Suppressor macrophage (primary cell): Measurements from ENCODE around the gene ARL15.
"Not testable (repeated sequence)": the region's sequence is repeated elsewhere in the genome, so short reads cannot be mapped to it uniquely, and the experiment has no call there.

ENCODE experiments used
- DNase-seq, 4 experiments: peaks; one replicate each; pipeline ENCODE4 v3.0.0-alpha.2; 2020 to 2022

ARL15 gene

GRCh38 chr5:54088081-54088480 lies 222.3 kb downstream of the ARL15 start:
- no peak for DNase-seq

DNA sequence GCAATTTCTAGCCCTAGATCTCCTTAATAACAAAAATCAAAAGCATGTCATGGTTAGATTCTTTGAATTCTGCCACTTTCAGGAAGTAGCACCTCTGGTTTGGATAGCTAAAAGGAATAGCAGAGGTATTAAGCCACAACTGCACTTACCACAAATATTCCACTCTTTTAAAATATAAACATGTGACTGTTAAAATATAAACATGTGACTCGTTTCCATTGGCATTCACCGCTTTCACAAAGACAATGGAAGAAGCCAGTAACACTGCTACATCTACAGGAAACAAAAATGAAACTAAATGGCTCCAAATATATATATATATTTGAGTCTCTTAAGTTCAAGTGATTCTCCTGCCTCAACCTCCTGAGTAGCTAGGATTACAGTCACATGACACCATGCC lies 222.9 kb downstream of the ARL15 start:
- no peak for DNase-seq

- no peak for DNase-seq
Observed at GRCh38 chr5:54086191-54086590, 224.2 kb downstream of the ARL15 start.

DNA sequence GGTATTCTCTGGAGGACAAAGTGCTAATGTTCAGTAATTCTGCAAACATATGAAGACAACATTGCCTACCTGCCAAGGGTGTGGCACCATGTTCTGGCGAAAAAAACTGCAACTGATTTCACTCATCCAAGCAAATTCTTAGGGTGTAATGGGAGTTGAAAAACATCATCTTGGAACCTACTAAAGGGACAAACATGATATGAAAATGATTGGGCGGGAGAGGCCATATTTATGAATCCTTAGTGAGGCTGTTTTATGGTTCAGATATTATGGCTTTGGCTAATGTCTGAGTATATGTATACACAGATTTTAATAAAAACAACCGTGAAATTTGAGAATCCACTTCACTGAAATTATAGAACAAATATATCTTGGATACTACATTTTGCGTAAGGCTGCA lies 225.7 kb downstream of the ARL15 start:
- DNase-seq: no peak

GRCh38 chr5:54083851-54084250 lies 226.5 kb downstream of the ARL15 start:
- no peak for DNase-seq

DNA sequence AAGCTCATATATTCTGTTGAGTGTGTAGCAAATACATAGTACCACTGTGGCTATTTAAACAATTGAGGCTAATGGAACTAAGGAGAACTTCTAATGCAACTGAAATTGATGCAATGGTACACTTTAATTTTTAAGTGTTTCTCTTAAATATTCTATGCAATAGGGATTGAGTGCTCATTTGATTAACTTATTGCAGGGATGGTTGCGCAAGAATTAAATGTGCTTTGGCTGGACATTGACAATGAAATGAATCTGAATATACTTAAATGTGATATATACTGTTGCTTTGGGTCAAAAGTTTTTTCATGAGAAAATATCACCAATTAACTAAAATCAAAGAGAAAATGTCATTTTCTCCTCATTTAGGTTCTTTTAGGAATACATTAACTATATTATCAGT lies 227.1 kb downstream of the ARL15 start:
- DNase-seq: no peak

- no peak for DNase-seq
Observed at GRCh38 chr5:54081415-54081814, 229.0 kb downstream of the ARL15 start.

- DNase-seq: peak; percentile 28 to 78 (median 59)
Observed at GRCh38 chr5:54080831-54081230, 229.5 kb downstream of the ARL15 start.

DNA sequence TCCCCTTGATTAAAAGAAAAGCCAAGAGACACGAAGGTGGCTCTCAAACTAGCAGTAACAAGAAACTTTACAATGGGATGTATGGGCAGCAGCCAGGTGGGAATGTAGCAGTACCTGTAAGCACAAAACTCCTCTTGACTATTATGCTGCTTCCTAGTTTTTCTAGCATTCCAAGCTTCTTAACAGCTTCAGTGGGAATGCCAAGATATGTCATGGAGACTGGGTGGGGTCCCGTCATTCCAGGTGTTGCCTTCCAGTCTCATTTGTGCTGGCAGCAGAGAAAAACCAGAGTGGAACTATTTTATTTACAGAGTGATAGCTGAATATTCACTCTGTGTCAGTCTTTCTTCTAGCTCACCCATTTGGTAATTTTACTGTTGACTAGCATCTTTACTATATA lies 236.6 kb downstream of the ARL15 start:
- no peak for DNase-seq

DNA sequence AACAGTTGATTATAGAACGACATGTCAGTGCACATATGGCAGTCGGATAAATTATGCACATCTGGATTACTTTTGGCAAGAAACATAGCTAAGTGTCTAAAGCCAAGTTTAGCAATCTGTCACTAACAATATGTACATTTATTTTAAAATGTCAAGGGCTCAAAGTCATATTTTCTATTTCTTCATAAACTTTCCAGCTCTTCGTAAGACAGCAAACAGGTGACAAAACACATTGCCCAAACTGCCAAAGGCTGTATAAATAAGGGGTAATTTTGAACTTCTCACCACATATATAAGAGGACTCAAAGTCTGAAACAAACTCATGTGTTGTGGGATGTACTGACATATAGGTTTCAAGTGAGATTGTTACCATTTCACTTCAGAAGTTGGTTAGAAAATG lies 237.2 kb downstream of the ARL15 start:
- DNase-seq: no peak

DNA sequence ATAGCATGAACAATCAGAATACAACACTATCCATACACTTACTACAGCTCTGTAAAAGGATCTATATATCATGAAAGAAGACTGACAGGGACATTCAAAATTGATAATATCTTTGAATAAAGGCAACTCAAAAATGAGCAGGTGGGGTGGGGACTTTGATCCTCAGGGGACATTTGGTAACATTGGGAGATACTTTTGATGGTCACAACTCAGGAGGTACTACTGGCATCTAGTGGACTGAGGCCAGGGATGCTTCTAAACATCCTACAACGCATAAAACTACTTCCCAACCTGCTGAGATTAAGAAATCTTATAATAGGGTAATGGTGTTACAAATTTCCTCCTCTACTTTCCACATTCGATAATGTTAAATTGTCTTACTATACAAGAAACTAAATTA lies 243.9 kb downstream of the ARL15 start:
- no peak for DNase-seq

DNA sequence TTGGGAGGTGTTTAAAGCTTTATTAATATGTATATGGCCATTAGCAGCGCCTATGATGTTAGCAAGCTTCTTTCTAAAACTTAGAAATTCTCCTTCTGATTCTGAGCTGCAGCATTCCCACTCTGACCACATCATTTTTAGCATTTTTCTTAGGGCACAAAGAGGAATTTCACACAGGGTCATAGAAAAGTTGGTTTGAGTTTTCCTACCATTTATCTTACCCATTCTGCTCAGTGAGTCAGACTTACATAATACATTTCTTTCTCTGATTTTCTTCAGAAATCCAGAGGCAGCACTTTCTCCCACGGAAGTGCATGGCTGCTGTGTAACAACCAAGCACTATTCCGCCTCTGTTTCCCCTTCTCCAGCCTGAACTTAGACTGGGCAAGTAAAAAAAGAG lies 246.6 kb downstream of the ARL15 start:
- peak in 1 of 4 experiments; percentile 12 for DNase-seq

DNA sequence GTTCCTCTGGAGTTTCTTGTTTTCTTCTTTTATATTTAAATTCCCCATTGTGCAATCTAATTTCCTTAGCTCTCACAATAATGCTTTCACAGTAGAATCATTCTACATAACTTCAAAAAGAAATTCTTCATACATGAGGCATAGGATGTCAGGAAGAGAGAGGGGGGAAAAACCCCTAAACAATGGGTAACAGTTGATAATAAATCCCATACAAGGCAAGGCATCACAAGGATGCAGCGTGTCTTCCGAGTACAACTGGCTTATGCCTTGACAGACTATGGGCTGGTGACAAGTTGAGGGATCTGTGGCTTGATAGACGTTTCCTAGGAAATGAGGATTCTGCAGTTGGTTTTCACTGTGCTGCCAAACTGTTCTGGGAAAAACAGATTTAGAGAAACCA lies 247.4 kb downstream of the ARL15 start:
- no peak for DNase-seq

- not testable (repeated sequence) for DNase-seq
Observed at GRCh38 chr5:54060919-54061318, 249.5 kb downstream of the ARL15 start.

DNA sequence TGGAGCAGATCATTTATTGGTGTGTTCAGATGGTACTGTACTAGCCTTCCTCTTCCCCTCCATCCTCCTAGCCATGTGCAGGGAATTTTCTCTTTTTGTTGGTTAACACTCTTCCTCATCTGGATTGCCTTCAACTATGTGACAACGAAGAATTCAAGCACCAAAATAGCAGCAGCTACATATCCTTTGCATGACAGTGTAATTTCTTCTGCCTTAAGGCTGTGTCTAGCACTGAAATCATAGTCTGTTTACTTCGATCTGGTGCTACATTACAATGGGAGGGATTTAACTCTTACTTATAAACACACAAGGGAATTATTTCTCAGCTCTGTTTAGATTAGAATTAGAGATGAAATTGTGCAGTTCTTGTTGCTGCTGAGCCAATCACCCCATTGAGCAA lies 260.4 kb downstream of the ARL15 start:
- DNase-seq: no peak

- DNase-seq: no peak
Observed at GRCh38 chr5:54049144-54049543, 261.2 kb downstream of the ARL15 start.

GRCh38 chr5:54045077-54045792 lies 265.1 kb downstream of the ARL15 start:
- no peak for DNase-seq

DNA sequence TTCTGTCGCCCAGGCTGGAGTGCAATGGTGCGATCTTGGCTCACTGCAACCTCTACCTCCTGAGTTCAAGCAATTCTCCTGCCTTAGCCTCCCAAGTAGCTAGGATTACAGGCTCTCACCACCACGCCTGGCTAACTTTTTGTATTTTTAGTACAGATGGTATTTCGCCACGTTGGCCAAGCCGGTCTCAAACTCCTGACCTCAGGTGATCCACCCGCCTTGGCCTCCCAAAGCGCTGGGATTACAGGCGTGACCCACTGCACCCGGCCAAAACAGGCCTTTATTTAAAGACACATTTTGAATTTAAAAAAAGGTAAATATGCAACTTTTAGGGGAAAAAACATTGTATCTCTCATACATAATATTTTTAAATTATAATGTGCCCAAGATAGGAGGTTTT lies 266.1 kb downstream of the ARL15 start:
- DNase-seq: not testable (repeated sequence)

GRCh38 chr5:54040804-54041203 lies 269.6 kb downstream of the ARL15 start:
- DNase-seq: no peak

DNA sequence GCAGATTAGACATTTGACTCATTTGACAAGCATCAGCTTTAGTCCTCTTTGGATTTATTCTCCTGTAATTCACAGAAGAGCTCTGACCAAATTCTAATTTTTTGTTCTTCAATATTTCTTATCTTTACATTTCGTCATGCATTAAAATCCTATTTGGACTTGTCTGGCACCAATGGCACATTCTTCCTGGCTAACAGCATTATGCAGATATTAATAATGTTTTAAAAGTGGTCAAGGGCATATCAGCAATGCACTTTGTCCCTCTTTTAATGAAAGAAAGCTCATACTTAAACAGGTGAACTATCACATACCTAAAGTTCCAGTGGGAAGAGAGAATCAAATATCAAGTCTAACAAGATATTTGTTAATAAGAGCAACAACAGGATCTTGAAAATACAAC lies 270.4 kb downstream of the ARL15 start:
- no peak for DNase-seq

DNA sequence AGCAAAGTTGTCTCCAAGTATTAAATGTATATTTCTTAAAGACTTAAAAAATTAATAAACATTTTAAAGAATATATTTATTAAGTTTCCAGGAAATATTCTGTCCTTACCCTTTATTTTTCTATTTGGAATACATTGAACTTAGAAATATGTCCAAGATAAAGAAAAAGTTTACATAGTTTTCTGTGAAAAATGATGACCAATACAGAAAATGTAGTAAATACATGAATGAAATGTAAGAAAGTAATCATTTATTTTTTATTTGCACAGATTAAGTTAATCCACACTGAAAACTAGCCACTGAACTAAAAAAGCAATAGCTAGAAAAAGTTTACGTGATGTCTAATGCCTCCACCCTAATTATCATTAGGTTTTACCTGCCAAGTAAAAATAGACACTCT lies 273.2 kb downstream of the ARL15 start:
- DNase-seq: no peak

GRCh38 chr5:54030981-54031380 lies 279.4 kb downstream of the ARL15 start:
- DNase-seq: no peak

DNA sequence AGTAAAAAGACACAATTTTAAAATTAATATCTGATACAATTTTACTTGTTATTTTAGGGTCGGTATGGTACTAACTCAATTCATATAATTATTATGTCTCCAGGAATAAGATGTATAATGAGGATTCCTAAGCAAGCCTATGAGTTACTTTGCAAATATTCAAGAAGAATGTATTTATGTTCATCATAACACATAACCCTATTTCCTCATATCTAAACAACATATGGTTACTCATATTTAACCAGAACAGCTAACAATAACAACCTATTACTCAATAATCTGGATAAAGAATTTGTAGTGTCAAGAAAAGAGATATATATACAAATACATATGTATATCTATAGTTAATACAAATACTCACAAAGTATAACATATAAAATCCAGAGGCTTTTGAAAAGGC lies 285.9 kb downstream of the ARL15 start:
- DNase-seq: no peak

DNA sequence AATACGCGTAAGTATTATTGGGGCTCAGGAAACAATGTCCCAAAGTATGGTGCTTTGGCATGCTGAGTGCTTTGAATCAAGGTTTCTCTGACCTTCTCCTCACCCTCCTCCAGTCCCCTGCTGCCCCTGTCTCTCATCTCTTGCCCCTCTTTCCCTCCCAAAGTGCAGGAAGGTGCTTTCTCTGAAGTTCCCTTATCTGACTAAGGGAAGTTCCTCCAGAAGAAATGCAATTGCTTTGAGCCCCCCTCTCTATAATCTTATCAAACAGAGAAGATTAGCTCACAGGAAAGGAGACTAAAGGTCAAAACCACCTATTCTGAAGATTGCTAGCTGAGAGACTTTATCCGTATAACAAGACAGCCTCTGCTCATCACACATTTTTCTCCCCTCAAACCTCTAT lies 288.1 kb downstream of the ARL15 start:
- no peak for DNase-seq
